Endothelial cell of umbilical vein (primary cell): Measurements from ENCODE around the gene IKZF3. TPM values are rescaled to one million over a fixed set of nuclear protein-coding genes. Genes with fewer than 3 reads are reported as not detected.

Source experiments
- BruUV-seq: library from RNA; stranded (reverse); fragments of 400-500 nt; replicated peaks from 2 replicates; lab custom pipeline; 2021; lab: Mats Ljungman, UMichigan
- CTCF ChIA-PET: fragments of 300-600, 350-600 bp; sonication (Branson Sonifier 250); formaldehyde crosslinking; loops from one replicate; lab custom pipeline; 2021; ENCODE audit warnings: antibody characterized with exemption, inconsistent platforms; lab: Charles Lee
- POLR2A ChIA-PET: fragments of 300-600, 350-600 bp; sonication (Branson Sonifier 250); formaldehyde crosslinking; loops from one replicate; lab custom pipeline; 2021; ENCODE audit warnings: antibody characterized with exemption, inconsistent platforms; lab: Charles Lee
- DNase-seq: peaks from one replicate; pipeline ENCODE4 v3.0.0-alpha.2; 2011; ENCODE audit warnings: low read depth, low spot score
- FAIRE-seq: peaks from 2 replicates; lab custom pipeline; 2011; peaks lifted over from hg19 to GRCh38; lab: Jason Lieb, UNC
- H2AFZ ChIP-seq: 2 replicates; pipeline ENCODE4 v1.6.0; 2012; ENCODE audit warnings: low read depth, low read length, control low read depth, inconsistent platforms
- H3K27ac ChIP-seq: 2 replicates; pipeline ENCODE4 v1.5.1; 2011; ENCODE audit warnings: low read depth, mild to moderate bottlenecking, control low read depth, low read length, moderate library complexity; ENCODE audit not compliant: insufficient read depth
- H3K27me3 ChIP-seq, 2 experiments: 2 replicates each; pipeline versions ENCODE4 v1.6.0 to v1.6.1; 2011; ENCODE audit warnings: low read length in 2 of 2, mixed read lengths in 1 of 2; ENCODE audit not compliant: control insufficient read depth in 2 of 2, insufficient read depth in 2 of 2
- H3K36me3 ChIP-seq, 2 experiments: 2 replicates in 1 of 2; 3 replicates in 1 of 2; pipeline ENCODE4 v1.5.1; 2011; ENCODE audit warnings: low read length in 2 of 2, mild to moderate bottlenecking in 1 of 2, moderate library complexity in 1 of 2; ENCODE audit not compliant: control insufficient read depth in 2 of 2, insufficient read depth in 2 of 2; ENCODE audit errors: extremely low read depth in 1 of 2
- H3K4me1 ChIP-seq: 3 replicates; pipeline ENCODE4 v1.5.1; 2011; ENCODE audit warnings: mild to moderate bottlenecking, low read length; ENCODE audit not compliant: control insufficient read depth, insufficient read depth; ENCODE audit errors: extremely low read depth
- H3K4me2 ChIP-seq: 2 replicates; pipeline ENCODE4 v1.6.1; 2011; ENCODE audit warnings: low read length, control low read depth, mixed read lengths; ENCODE audit not compliant: insufficient read depth
- H3K4me3 ChIP-seq, 3 experiments: fragments of 200-600 bp in 1 of 3; sonication (generic), shearing (Covaris generic) in 1 of 3; replicated peaks in 1 of 3; 2 replicates each; pipeline ENCODE4 v1.5.1; 2011 to 2016; ENCODE audit warnings: control low read depth in 3 of 3, low read length in 3 of 3, mild to moderate bottlenecking in 2 of 3, inconsistent platforms in 1 of 3, low read depth in 1 of 3, moderate library complexity in 1 of 3; ENCODE audit not compliant: insufficient read depth in 1 of 3
- H3K79me2 ChIP-seq: 2 replicates; pipeline ENCODE4 v1.6.0; 2012; ENCODE audit warnings: low read length, inconsistent platforms; ENCODE audit not compliant: control insufficient read depth, insufficient read depth
- H3K9ac ChIP-seq: replicated peaks from 2 replicates; pipeline ENCODE3; 2011; ENCODE audit warnings: low read length, control low read depth; ENCODE audit not compliant: insufficient read depth; ENCODE audit errors: extremely low read depth
- H3K9me1 ChIP-seq: replicated peaks from 3 replicates; pipeline ENCODE4 v1.6.0; 2011; ENCODE audit warnings: mild to moderate bottlenecking, low read length; ENCODE audit not compliant: control insufficient read depth, insufficient read depth; ENCODE audit errors: extremely low read depth
- H3K9me3 ChIP-seq: replicated peaks from 2 replicates; pipeline ENCODE4 v1.5.1; 2012; ENCODE audit warnings: low read length, inconsistent platforms; ENCODE audit not compliant: control insufficient read depth, insufficient read depth
- H4K20me1 ChIP-seq: replicated peaks from 2 replicates; pipeline ENCODE3; 2011; ENCODE audit warnings: mild to moderate bottlenecking, low read length; ENCODE audit not compliant: control insufficient read depth, insufficient read depth; ENCODE audit errors: extremely low read depth
- CTCF ChIP-seq, 2 donors: IDR thresholded peaks; 1 replicate in 1 of 2; 2 replicates in 1 of 2; pipeline ENCODE4 v1.5.1; 2011; ENCODE audit warnings: low read length in 2 of 2, mild to moderate bottlenecking in 2 of 2, moderate library complexity in 2 of 2, control low read depth in 1 of 2, inconsistent platforms in 1 of 2, low read depth in 1 of 2; ENCODE audit not compliant: insufficient read depth in 1 of 2; ENCODE audit errors: extremely low read depth in 1 of 2
- EZH2 ChIP-seq: IDR thresholded peaks from 2 replicates; pipeline ENCODE4 v1.6.1; 2012; ENCODE audit warnings: borderline replicate concordance, low read depth, mild to moderate bottlenecking, moderate library complexity, low read length, inconsistent platforms; ENCODE audit not compliant: severe bottlenecking
- FOS ChIP-seq: IDR thresholded peaks from 2 replicates; pipeline ENCODE4 v1.6.1; 2011; ENCODE audit warnings: mild to moderate bottlenecking, low read length, moderate library complexity, borderline replicate concordance; ENCODE audit not compliant: insufficient read depth
- GATA2 ChIP-seq: IDR thresholded peaks from 2 replicates; pipeline ENCODE4 v1.7.0; 2011; ENCODE audit warnings: low read depth, mild to moderate bottlenecking, moderate library complexity, mixed read lengths, low read length; ENCODE audit not compliant: insufficient read length, insufficient read depth
- JUN ChIP-seq: IDR thresholded peaks from 2 replicates; pipeline ENCODE4 v1.6.1; 2011; ENCODE audit warnings: borderline replicate concordance, low read depth; ENCODE audit not compliant: insufficient read length, insufficient read depth
- MAX ChIP-seq: IDR thresholded peaks from 2 replicates; pipeline ENCODE4 v1.6.1; 2011; ENCODE audit not compliant: insufficient read depth, insufficient read length
- MYC ChIP-seq: IDR thresholded peaks from one replicate; pipeline ENCODE4 v1.6.1; 2011; ENCODE audit warnings: mild to moderate bottlenecking, low read depth, low read length
- POLR2A ChIP-seq: IDR thresholded peaks from 2 replicates; pipeline ENCODE4 v1.6.1; 2012; ENCODE audit warnings: low read depth, mild to moderate bottlenecking, control low read depth, low read length
- POLR2AphosphoS5 ChIP-seq: IDR thresholded peaks from 2 replicates; pipeline ENCODE4 v1.6.1; 2012; ENCODE audit warnings: low read depth, mild to moderate bottlenecking, control low read depth, low read length, moderate library complexity; ENCODE audit not compliant: insufficient read depth
- dilution Hi-C: fragments of 300-500 bp; cut with MboI; formaldehyde crosslinking; loops from one replicate; pipeline ENCODE4 v1.15.0; 2019; ENCODE audit warnings: low sequenced_read_pairs; ENCODE audit not compliant: extremely low pct_ligation_motif_present
- intact Hi-C: fragments of 100-400 bp; cut with micrococcal nuclease; formaldehyde crosslinking; loops from one replicate; pipeline ENCODE4 v1.10.0; 2022
- polyA plus RNA-seq, 4 experiments: library from polyadenylated mRNA; depleted of rRNA in 3 of 4; stranded (reverse) in 3 of 4; unstranded in 1 of 4; fragments of >200 nt; gene quantifications; 2 replicates each; pipeline versions ENCODE4 v1.2.1 to v1.2.3, GENCODE V29; 2011 to 2012; ENCODE audit warnings: missing spikeins in 1 of 4
- total RNA-seq: library from RNA; stranded (reverse); gene quantifications from 2 replicates; pipeline ENCODE4 v1.2.3, GENCODE V29; 2021

Gene IKZF3
- total and polyA plus RNA-seq, 2 donors (not counting 3 experiments of a cell fraction or from before 2014, with no cell fraction given) = not detected

GRCh38 chr17:39742856-39743436, 121.2 kb downstream of the IKZF3 start:
- TF ChIP-seq MAX (no peak), GATA2 (no peak), POLR2AphosphoS5 (no peak), CTCF (IDR thresholded peaks at IDR 0.05; ENCODE audit: extremely low read depth in 1 of 2, insufficient read depth in 1 of 2, low read depth in 1 of 2, low read length in 2 of 2) (no peak), JUN (no peak), EZH2 (no peak), FOS (no peak), POLR2A (no peak), MYC (no peak)
- no peaks in the 10 kb centered on the region for H4K20me1 ChIP-seq
- no peaks in the 10 kb centered on the region for H3K36me3 ChIP-seq
- FAIRE-seq (no peak), DNase-seq (no peak)
- ChIA-PET POLR2A (no interaction called here), CTCF (interaction anchor here (0.6 kb wide), 1 partner anchor 17 kb away, joined by 4 read pairs; no protein-coding TSS in a partner anchor)
- H2AFZ ChIP-seq = no peak overlapping the region
- H3K79me2 ChIP-seq = no peaks in the 10 kb centered on the region
- H3K27me3 ChIP-seq = peaks cover 12 to 19% of the 10 kb centered on the region in 2 experiments
- no peaks in the 10 kb centered on the region for H3K9me3 ChIP-seq
- dilution Hi-C loops = loop anchor here (10.0 kb wide), 1 partner anchor 108 kb away; the partner anchor contains the start of gene STARD3
- intact Hi-C loops = no loop called here
- no peak overlapping the region for H3K4me2 ChIP-seq
- H3K4me3 ChIP-seq = no peak overlapping the region
- H3K9ac ChIP-seq = no peak overlapping the region
- H3K9me1 ChIP-seq = no peaks in the 10 kb centered on the region
- H3K4me1 ChIP-seq = peaks cover 17% of the 10 kb centered on the region
- no peak overlapping the region for H3K27ac ChIP-seq
- no TSS peak for BruUV-seq
